HEK293 (cell line): ENCODE results near the gene ZNF446.
A peak's percentile ranks its signal among the peaks of the same experiment; 100 is the strongest.

Source experiments
- ATF2 ChIP-seq: fragments of 450-650 bp; formaldehyde crosslinking; IDR thresholded peaks from 2 replicates; pipeline ENCODE4 v1.5.1; 2016; ENCODE audit warnings: missing biosample characterization, missing genetic modification characterization, low read depth
- CTCF ChIP-seq: fragments of 450-650 bp; formaldehyde crosslinking; IDR thresholded peaks from 2 replicates; pipeline ENCODE4 v1.5.1; 2016; ENCODE audit warnings: missing biosample characterization, missing genetic modification characterization
- MEIS1 ChIP-seq: sonication (generic); formaldehyde crosslinking; IDR thresholded peaks from 2 replicates; pipeline ENCODE4 v1.8.1; 2022; ENCODE audit warnings: missing genetic modification reagents, mild to moderate bottlenecking, borderline replicate concordance
- ZNF354C ChIP-seq: fragments of 450-650 bp; formaldehyde crosslinking; IDR thresholded peaks from 2 replicates; pipeline ENCODE4 v1.5.1; 2016; ENCODE audit warnings: missing biosample characterization, missing genetic modification characterization, low read depth, borderline replicate concordance
- ZNF639 ChIP-seq: fragments of 450-650 bp; formaldehyde crosslinking; IDR thresholded peaks from 2 replicates; pipeline ENCODE4 v1.5.1; 2016; ENCODE audit warnings: missing biosample characterization, missing genetic modification characterization
- ZNF660 ChIP-seq: fragments of 450-650 bp; IDR thresholded peaks from 2 replicates; pipeline ENCODE4 v1.5.1; 2018; ENCODE audit warnings: missing biosample characterization, mild to moderate bottlenecking, missing genetic modification characterization
- TF ChIP-seq, protein P1 (sequence below): fragments of 450-650 bp; formaldehyde crosslinking; IDR thresholded peaks from 2 replicates; pipeline ENCODE4 v1.5.1; 2017; ENCODE audit warnings: missing biosample characterization, missing genetic modification characterization
- TF ChIP-seq, protein P2 (sequence below): fragments of 450-650 bp; formaldehyde crosslinking; IDR thresholded peaks from 2 replicates; pipeline ENCODE4 v1.5.1; 2016; ENCODE audit warnings: missing biosample characterization, missing genetic modification characterization
- TF ChIP-seq, protein P3 (sequence below): fragments of 450-650 bp; formaldehyde crosslinking; IDR thresholded peaks from 2 replicates; pipeline ENCODE4 v1.5.1; 2016; ENCODE audit warnings: missing biosample characterization, missing genetic modification characterization

GRCh38 chr19:58451358-58452101 lies 24.6 kb upstream of the ZNF446 start, which contains the start of gene ZNF324B:
- TF ChIP-seq CTCF (tag by site-specific recombination) (peak; percentile 67), ZNF639 (tag by site-specific recombination) (no peak), ZNF354C (tag by site-specific recombination) (no peak), MEIS1 (no peak), ATF2 (tag by site-specific recombination) (no peak), ZNF660 (tag by site-specific recombination) (no peak; the same call in 1 of the 2 replicates)
- TF ChIP-seq, protein P1, sequence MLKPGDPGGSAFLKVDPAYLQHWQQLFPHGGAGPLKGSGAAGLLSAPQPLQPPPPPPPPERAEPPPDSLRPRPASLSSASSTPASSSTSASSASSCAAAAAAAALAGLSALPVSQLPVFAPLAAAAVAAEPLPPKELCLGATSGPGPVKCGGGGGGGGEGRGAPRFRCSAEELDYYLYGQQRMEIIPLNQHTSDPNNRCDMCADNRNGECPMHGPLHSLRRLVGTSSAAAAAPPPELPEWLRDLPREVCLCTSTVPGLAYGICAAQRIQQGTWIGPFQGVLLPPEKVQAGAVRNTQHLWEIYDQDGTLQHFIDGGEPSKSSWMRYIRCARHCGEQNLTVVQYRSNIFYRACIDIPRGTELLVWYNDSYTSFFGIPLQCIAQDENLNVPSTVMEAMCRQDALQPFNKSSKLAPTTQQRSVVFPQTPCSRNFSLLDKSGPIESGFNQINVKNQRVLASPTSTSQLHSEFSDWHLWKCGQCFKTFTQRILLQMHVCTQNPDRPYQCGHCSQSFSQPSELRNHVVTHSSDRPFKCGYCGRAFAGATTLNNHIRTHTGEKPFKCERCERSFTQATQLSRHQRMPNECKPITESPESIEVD (tag by site-specific recombination), result no peak
- TF ChIP-seq, protein P2, sequence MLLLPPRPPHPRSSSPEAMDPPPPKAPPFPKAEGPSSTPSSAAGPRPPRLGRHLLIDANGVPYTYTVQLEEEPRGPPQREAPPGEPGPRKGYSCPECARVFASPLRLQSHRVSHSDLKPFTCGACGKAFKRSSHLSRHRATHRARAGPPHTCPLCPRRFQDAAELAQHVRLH, result no peak
- TF ChIP-seq, protein P3, sequence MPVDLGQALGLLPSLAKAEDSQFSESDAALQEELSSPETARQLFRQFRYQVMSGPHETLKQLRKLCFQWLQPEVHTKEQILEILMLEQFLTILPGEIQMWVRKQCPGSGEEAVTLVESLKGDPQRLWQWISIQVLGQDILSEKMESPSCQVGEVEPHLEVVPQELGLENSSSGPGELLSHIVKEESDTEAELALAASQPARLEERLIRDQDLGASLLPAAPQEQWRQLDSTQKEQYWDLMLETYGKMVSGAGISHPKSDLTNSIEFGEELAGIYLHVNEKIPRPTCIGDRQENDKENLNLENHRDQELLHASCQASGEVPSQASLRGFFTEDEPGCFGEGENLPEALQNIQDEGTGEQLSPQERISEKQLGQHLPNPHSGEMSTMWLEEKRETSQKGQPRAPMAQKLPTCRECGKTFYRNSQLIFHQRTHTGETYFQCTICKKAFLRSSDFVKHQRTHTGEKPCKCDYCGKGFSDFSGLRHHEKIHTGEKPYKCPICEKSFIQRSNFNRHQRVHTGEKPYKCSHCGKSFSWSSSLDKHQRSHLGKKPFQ (tag by site-specific recombination), result no peak
